GM10847 (cell line): ENCODE data around the gene ALOX12B.

ENCODE experiments used
- POLR2A ChIP-seq: IDR thresholded peaks from 2 replicates; pipeline ENCODE4 v1.6.1; 2011; ENCODE audit not compliant: insufficient read length; ENCODE audit errors: extremely low read depth

The ALOX12B gene

DNA sequence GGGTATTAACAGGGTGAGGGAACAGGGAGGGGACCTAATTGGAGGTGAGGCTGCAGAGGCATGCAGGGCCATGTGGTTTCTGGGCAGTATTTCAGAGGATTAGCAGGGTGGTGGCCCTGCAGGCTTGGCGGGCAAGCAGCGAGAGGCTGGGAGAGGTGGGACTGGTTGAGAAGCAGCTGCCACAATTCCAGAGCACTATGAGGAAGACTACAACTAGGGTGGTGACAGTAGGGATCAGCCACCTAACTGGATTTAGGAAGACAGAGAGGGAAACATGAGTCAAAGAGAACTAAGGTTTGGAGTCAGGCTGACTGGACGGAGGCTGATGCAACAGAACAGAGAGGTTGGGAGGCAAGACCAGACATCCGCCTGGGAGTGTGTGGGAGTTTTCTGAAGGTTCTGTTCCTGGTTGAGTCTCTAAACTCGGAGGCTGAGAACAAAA is 18.5 kb upstream of the ALOX12B start:
- TF ChIP-seq POLR2A, result no peak

DNA sequence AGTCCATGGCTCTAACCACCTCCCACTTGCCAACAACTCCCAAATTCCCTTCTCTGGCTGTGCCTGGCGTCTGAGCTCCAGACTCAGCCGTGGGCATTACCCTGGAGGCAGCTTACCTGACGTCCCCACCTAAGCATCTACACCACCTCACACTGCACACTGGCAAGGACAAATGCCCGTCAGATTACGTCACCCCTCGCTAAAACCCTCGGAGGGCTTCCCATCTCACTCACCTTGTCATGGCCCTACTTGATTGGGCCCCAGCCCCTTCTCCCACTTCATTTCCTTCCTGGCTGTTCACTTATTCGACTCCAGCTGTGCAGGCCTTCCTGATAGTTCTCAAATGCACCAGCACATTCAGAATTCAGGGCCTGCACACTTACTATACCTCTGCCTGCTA is 17.4 kb upstream of the ALOX12B start:
- no peak for TF ChIP-seq POLR2A

DNA sequence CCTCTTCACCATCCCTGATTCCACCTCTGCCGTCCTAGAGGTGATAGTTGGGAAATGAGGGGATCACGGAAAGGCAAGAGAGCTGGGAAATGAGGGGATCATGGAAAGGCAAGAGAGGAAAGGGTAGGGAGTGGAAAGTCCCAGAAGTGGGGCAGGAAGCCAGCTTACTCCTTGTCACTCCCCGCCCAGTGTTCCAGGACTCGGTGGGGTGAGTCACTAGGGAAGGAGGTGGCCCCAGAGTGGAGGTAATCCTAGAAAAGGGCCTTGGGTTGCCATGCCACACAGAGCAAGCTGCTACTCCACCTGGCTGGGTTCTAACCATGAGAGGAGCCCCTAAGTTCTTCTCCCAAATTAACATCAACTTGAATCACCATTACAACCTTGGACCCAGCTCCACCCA is 16.0 kb upstream of the ALOX12B start:
- no peak for TF ChIP-seq POLR2A

DNA sequence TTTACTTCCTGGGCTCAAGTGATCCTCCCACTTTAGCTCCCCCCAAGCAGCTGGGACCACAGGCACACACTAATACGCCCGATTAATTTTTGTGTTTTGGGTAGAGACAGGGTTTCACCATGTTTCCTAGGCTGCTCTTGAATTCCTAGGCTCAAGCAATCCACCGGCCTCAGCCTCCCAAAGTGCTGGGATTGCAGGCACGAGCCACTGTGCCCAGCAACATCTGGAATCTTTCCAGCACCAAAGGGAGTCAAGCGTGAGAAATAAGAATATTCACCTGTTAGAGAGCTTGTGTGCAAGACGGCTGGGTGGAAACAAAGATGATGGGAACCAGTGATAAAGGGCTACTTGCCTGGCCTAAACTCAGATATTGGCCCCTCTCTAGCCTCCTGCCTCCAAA is 14.2 kb upstream of the ALOX12B start:
- no peak for TF ChIP-seq POLR2A

DNA sequence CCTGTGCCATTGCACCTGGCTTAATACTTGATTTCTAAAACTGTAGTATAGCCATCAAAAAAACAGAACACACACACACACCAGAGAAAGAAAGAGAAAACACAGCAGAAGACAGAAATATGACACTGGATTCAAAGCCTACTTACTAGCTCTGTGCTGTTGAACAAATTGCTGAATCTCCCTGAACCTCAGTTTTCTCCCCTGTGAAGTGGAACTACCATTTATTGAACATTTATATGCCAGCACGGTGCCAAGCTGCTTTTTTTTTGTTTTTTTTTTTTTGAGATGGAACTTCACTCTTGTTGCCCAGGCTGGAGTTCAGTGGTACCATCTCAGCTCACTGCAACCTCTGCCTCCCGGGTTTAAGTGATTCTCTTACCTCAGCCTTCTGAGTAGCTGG is 13.2 kb upstream of the ALOX12B start:
- TF ChIP-seq POLR2A, result no peak

DNA sequence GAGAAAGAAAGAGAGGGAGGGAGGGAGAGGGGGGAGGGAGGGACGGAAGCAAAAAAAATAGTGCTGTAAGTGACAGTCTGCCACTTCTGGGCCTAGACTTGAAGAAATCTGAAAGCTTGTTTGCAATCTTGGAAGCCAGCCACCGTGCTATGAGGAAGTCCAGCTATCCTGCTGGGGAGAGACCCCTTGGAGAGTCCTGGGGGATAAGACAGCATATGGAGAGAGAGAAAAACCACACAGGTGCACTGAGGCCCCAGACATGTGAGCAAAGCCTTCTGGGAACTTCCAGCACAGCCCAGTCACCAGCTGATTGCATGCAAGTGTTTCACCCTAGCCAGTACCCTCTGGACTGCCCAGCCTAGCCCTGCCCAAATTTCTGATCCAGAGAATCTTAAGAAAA is 12.6 kb upstream of the ALOX12B start:
- TF ChIP-seq POLR2A, result no peak

DNA sequence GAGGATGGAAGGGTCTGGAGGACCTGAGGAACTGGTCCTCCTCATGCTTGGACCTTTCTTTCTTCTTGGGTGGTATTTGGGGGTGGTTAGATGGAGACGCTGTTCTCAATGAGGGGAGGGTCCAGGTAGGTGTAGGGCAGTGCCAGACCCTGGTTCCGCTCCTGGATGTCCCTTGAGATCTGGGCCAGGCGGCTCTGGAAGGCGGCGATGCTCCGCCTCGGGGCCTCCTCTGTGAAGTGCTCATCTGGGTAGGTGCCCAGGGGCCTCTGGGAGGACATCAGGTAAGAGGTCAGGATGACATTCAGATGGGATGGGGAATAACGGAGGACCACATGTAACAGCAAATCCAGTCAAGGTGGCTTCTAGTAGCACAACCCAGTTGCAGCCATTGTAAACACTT is 9.0 kb upstream of the ALOX12B start:
- TF ChIP-seq POLR2A, result no peak

DNA sequence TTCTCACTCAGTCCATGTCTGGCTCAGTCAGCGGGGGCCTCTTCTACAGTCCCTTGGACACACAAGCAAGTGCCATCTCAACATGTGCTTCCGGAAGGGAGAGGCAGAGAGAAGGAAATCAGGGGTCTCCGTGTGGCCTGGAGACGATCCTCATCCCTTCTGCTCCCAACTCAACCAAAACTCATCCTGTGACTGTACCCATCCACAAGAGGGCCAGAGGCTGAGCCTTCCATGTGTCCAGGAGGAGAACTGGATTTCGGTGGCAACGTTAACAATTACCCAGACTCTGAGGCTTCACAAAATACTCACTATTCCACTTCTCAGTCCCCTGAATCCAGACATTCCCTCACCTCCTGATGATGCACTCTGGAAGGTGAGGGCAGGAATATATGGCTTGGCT is 7.8 kb upstream of the ALOX12B start:
- no peak for TF ChIP-seq POLR2A

DNA sequence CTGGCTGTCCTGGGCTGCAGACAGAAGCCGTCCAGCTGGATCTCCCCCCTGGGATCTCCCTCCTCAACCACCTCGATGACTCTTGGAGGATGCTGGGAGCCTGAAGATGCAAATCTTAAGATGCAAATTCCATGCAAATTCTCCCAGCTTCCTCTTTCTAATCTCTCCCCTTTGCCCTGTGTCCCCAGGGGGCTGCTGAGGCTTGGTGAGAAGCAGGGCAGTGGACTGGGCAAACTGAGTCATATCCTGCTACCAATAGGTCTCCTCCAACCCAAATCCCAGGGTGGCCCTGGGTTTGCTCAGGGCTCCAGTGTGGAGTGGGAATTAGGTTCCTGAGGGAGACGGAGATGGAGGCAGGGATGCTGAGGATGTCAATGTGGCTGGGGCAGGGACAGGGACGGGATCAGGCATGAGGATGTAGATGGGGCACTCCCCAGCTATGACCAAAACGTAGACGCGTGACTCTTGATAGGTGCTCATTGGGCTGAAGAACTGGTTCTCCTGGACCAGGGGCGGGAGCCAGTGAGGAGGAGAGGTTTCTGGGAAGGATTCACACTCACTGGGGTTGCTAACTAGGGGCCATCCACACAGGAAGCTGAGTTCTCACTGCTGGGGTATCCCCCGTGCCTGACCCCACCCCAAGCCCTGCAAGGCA is 3.6 kb upstream of the ALOX12B start:
- TF ChIP-seq POLR2A, result no peak

DNA sequence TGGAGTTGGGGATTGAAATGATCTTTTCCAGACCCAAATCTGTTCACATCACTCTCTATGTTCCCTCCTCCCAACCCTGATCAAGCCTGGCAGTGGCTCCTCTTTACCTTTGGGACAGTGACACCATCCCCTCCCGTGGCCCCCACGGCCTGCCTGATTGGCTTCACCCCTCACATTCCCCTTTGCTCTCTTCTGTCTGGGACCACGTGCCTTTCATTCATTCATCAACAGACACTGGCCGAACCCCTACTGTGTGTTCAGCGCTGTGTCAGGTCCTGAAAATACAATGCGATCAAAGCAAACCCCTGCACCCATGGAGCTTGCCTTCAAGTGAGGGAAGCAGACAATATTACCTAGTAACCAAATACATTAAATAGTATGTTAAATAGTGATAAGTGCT is 2.2 kb upstream of the ALOX12B start:
- no peak for TF ChIP-seq POLR2A

DNA sequence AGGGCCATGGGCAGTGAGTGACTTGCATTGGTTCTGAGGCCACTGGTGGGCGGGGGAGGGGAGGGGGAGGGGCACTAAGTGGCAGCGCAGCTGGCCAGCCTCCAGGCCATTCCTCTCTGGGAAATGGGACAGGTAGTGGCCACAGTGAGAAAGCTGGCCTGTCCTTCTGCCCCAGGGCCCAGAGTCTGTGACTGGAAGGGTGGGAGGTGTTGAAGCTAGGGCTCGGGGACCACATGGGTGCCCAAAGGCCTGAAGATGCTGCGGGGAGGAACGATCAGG is 375 bp upstream of the ALOX12B start:
- TF ChIP-seq POLR2A, result no peak

DNA sequence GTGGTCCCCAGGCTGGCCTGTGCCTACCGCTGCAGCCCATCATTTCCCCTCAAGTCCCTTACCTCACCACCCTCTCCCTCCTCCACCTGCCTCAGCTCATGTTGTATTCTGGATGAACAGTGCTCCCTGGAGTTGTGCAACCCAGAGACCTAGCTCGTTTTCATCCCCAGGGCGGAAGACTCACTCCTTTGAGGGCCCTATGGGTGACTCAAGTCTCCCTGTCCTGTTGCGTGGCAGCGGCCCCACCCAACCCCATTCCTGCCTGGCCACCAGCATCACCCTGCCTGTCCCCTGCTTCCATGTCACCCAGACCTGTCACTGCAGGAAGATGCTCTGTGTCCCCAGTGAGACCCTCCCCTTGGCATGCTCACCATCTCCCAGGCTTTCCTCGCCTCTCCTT is 3.3 kb downstream of the ALOX12B start:
- TF ChIP-seq POLR2A, result no peak

DNA sequence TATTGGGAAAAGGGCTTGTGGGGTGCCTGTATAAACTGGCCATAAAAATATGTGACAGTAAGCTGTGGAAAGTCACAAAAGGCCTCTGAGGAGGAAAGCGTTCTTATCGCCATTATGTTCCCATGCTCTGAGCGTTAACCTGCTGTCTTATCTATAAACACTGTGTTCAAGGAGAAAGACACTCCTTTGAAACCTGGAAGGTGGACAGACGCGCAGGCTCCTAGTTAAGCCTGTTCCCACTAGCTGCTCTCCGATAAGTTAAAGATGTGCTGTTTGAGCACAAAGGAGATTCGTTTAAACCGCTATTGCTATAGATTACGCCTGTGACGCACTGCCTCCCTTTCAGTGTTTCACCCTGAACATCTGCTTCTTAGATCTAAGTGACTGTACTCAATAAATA is 5.2 kb downstream of the ALOX12B start:
- TF ChIP-seq POLR2A, result no peak

DNA sequence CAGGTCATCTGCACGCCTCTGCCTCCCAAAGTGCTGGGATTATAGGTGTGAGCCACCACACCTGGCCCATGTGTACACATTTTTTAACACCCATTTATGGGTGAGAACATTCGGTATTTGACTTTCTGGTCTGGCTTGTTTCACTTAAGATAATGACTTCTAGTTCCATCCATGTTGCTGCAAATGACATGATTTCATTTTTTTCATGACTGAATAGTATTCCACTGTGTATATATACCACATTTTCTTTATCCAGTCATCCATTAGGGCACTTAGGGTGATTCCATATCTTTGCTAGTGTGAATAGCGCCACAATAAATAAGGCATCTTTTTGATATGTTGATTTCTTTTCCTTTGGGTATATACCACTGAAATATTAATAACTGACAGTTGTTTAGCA is 5.6 kb downstream of the ALOX12B start:
- TF ChIP-seq POLR2A, result no peak

DNA sequence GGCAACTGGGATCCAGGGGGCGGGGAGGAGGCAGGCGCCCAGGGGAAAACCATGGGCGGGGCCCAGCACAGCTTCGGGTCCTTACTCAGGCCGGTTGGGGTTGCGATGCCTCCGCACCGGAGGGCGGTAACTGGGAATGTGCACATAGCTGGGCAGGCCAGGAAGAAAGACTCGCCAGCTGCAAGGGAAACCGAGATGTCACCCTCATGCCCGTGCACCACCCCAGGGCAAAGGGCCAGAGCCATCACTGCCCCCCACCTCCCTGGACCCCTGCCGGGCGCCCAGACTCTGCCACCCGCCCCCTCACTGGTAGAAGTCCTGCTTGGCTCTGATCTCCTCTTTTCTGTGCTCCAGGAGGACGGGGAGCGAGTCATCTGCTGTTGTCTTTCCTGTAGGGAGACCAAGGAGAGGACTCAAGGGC is 6.7 kb downstream of the ALOX12B start:
- no peak for TF ChIP-seq POLR2A

DNA sequence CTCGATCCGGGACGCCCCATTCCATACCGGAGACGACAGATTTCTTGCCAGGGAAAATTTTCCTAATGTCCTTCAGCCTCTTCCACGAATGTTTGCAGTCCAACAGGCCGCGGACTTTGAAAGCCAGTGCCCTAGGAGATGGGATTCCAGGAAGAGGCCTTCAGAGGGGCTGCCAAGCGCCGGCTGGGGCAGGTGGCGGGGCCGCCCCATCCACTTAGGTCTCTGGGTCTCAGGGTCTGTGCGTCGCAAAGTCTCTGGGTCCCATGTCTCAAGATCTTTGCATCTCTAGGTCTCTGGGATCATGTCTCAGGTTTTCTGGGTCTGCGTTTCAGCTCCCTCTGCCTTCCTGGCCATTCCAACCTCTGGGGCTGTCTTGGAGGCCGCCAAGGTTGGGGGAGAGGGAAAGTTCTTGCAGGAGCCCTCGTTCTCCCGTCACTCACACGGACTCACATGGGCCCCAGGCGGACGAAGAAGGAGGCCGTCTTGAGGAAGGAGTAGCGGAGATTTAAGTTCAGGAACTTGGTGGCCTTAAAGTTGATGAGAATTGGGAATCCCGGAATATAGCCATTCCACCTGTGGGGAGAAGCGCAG is 7.2 kb downstream of the ALOX12B start:
- no peak for TF ChIP-seq POLR2A
